ENCODE data around the gene APCDD1L.

DNA sequence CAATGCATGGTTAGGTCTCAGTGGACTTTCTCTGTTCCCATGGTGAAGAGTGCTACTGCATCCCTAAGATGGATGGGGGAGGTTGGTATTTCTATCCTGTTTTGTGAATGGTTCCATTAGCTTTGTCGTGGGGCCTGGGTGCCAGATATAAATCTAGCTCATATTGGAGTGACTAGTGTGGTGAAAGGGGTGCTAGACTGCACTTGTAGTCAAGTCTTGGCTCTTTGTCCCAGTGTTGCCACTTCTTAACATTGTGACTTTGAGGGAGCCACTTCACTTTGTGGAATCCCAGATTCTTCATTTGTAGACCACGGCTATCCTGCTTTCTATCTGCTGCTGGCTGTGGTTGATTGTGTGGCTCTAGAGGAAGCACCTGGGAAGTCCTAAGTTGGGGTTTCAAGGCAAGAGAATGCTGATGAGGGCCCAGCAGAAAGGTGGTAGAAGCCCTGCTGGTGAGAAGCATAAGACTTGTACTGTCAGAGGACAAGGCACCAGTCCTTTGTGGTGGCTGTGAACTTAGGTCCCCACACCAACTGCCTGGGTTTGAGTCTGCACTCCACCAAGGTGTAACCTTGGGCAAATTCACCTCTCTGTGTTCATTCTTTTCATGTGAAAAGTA, 82.1 kb downstream of the APCDD1L start:
- no peak for TF ChIP-seq POLR2AphosphoS5 (IDR thresholded peaks at IDR 0.05; ENCODE audit: borderline replicate concordance, low read depth, low read length)
- no peak for TF ChIP-seq EZH2 (IDR thresholded peaks at IDR 0.05)
